Vagina (tissue), 2 donors: Measurements from ENCODE around the gene ADGRL1. TPM values are rescaled to one million over a fixed set of nuclear protein-coding genes. Genes with fewer than 3 reads are reported as not detected.

ENCODE experiments used
- DNase-seq, 2 donors: peaks; one replicate each; pipeline ENCODE4 v3.0.0-alpha.2; 2017; ENCODE audit errors: extremely low spot score in 2 of 2
- H3K27ac ChIP-seq: fragments of 200-600 bp; sonication (generic); one replicate; pipeline ENCODE4 v1.5.1; 2019
- H3K27me3 ChIP-seq: fragments of 200-600 bp; sonication (generic); one replicate; pipeline ENCODE4 v1.5.1; 2019
- H3K36me3 ChIP-seq, 2 donors: fragments of 200-600 bp; sonication (generic); one replicate each; pipeline ENCODE4 v1.5.1; 2017 to 2019
- H3K4me1 ChIP-seq: fragments of 200-600 bp; sonication (generic); one replicate; pipeline ENCODE4 v1.5.1; 2019
- H3K4me3 ChIP-seq, 2 donors: fragments of 200-600 bp; sonication (generic); 1 replicate in 1 of 2; 2 replicates in 1 of 2; pipeline ENCODE4 v1.5.1; 2016 to 2019
- H3K9me3 ChIP-seq: fragments of 200-600 bp; sonication (generic); one replicate; pipeline ENCODE4 v1.5.1; 2019
- CTCF ChIP-seq, 3 experiments: fragments of 450-650 bp in 2 of 3; fragments of 200-600 bp in 1 of 3; sonication (generic) in 1 of 3; IDR thresholded peaks; one replicate each; pipeline ENCODE4 v1.5.1; 2017 to 2019; ENCODE audit warnings: antibody characterized with exemption in 3 of 3, mild to moderate bottlenecking in 2 of 3, moderate library complexity in 2 of 3
- POLR2A ChIP-seq, 2 donors: fragments of 450-650 bp; IDR thresholded peaks; one replicate each; pipeline ENCODE4 v1.6.1; 2017; ENCODE audit warnings: antibody characterized with exemption in 2 of 2, mild to moderate bottlenecking in 2 of 2, moderate library complexity in 2 of 2
- POLR2AphosphoS5 ChIP-seq, 2 donors: sonication (generic); formaldehyde crosslinking; IDR thresholded peaks; one replicate each; pipeline ENCODE4 v1.9.0; 2017; ENCODE audit warnings: antibody characterized with exemption in 2 of 2, mild to moderate bottlenecking in 2 of 2, low read depth in 1 of 2; ENCODE audit not compliant: insufficient read depth in 1 of 2
- intact Hi-C: fragments of 100-400 bp; cut with DNase I; formaldehyde crosslinking; loops from one replicate; pipeline ENCODE4 v1.15.1; 2023
- total RNA-seq: library from RNA; depleted of rRNA; stranded (reverse); fragments of >200 nt; gene quantifications from one replicate; pipeline ENCODE4 v1.2.3, GENCODE V29; 2016

The ADGRL1 gene
- total RNA-seq, 1 donor from 2014 or later: 23.3 TPM

- H3K4me1 ChIP-seq: peaks cover 69% of the 10 kb centered on the region
- TF ChIP-seq CTCF (IDR thresholded peaks at IDR 0.05) (no peak), POLR2AphosphoS5 (IDR thresholded peaks at IDR 0.05; ENCODE audit: insufficient read depth in 1 of 2, low read depth in 1 of 2) (no peak), POLR2A (IDR thresholded peaks at IDR 0.05) (no peak)
- H3K9me3 ChIP-seq: no peaks in the 10 kb centered on the region
- peak overlapping the region; percentile 85 for H3K27ac ChIP-seq
- peak overlapping the region; percentile 17 to 32 for H3K4me3 ChIP-seq
- H3K36me3 ChIP-seq: peaks cover 0 to 6% of the 10 kb centered on the region in 2 donors
- DNase-seq: no peak
- no peaks in the 10 kb centered on the region for H3K27me3 ChIP-seq
- intact Hi-C loops: no loop called here
Measured at GRCh38 chr19:14112809-14113385, 93.1 kb downstream of the ADGRL1 start.

- no peak for DNase-seq
- intact Hi-C loops: no loop called here
- no peak for TF ChIP-seq POLR2A (IDR thresholded peaks at IDR 0.05)
- TF ChIP-seq POLR2AphosphoS5 (IDR thresholded peaks at IDR 0.05; ENCODE audit: insufficient read depth in 1 of 2, low read depth in 1 of 2): no peak
- TF ChIP-seq CTCF (IDR thresholded peaks at IDR 0.05): no peak
- Histone ChIP-seq H3K4me1 (peaks cover 75% of the 10 kb centered on the region), H3K9me3 (no peaks in the 10 kb centered on the region), H3K27me3 (no peaks in the 10 kb centered on the region), H3K27ac (peak overlapping the region; percentile 85), H3K4me3 (peak overlapping the region; percentile 17 to 32), H3K36me3 (peaks cover 0 to 6% of the 10 kb centered on the region in 2 donors)
Measured at GRCh38 chr19:14112051-14112808, 93.7 kb downstream of the ADGRL1 start.

- Histone ChIP-seq H3K27me3 (no peaks in the 10 kb centered on the region), H3K4me1 (peaks cover 68% of the 10 kb centered on the region), H3K9me3 (no peaks in the 10 kb centered on the region), H3K27ac (peak overlapping the region; percentile 85), H3K4me3 (no peak overlapping the region), H3K36me3 (peaks cover 0 to 10% of the 10 kb centered on the region in 2 donors)
- intact Hi-C loops: no loop called here
- no peak for TF ChIP-seq POLR2A (IDR thresholded peaks at IDR 0.05)
- TF ChIP-seq POLR2AphosphoS5 (IDR thresholded peaks at IDR 0.05; ENCODE audit: insufficient read depth in 1 of 2, low read depth in 1 of 2): no peak
- no peak for DNase-seq
Measured at GRCh38 chr19:14111486-14111885, 94.5 kb downstream of the ADGRL1 start.

- intact Hi-C loops: no loop called here
- no peak for TF ChIP-seq POLR2A (IDR thresholded peaks at IDR 0.05)
- no peak for TF ChIP-seq CTCF (IDR thresholded peaks at IDR 0.05)
- no peak for TF ChIP-seq POLR2AphosphoS5 (IDR thresholded peaks at IDR 0.05; ENCODE audit: insufficient read depth in 1 of 2, low read depth in 1 of 2)
- DNase-seq: no peak
- Histone ChIP-seq H3K9me3 (no peaks in the 10 kb centered on the region), H3K4me3 (no peak overlapping the region), H3K4me1 (peaks cover 59% of the 10 kb centered on the region), H3K27me3 (no peaks in the 10 kb centered on the region), H3K27ac (no peak overlapping the region), H3K36me3 (peaks cover 0 to 12% of the 10 kb centered on the region in 2 donors)
Measured at GRCh38 chr19:14110650-14111049, 95.3 kb downstream of the ADGRL1 start.

GRCh38 chr19:14107581-14108461 lies 98.1 kb downstream of the ADGRL1 start:
- Histone ChIP-seq H3K4me1 (peaks cover 33% of the 10 kb centered on the region), H3K27me3 (no peaks in the 10 kb centered on the region), H3K27ac (peak overlapping the region; percentile 51), H3K9me3 (no peaks in the 10 kb centered on the region), H3K4me3 (no peak overlapping the region), H3K36me3 (peaks cover 0 to 19% of the 10 kb centered on the region in 2 donors)
- DNase-seq: no peak
- TF ChIP-seq CTCF (IDR thresholded peaks at IDR 0.05): no peak
- TF ChIP-seq POLR2A (IDR thresholded peaks at IDR 0.05): no peak
- no peak for TF ChIP-seq POLR2AphosphoS5 (IDR thresholded peaks at IDR 0.05; ENCODE audit: insufficient read depth in 1 of 2, low read depth in 1 of 2)
- intact Hi-C loops: no loop called here
